Measurements from ENCODE around the gene ABL1.

ABL1 gene

GRCh38 chr9:130917168-130917960 lies 82.3 kb downstream of the ABL1 start:
- no peak for DNase-seq (ENCODE audit: low read depth in 2 of 3, low spot score in 1 of 3)

- DNase-seq (ENCODE audit: low read depth in 2 of 3, low spot score in 1 of 3): no peak
Measured at GRCh38 chr9:130918101-130918825, 83.2 kb downstream of the ABL1 start.

GRCh38 chr9:130918826-130919558 lies 83.9 kb downstream of the ABL1 start:
- no peak for DNase-seq (ENCODE audit: low read depth in 2 of 3, low spot score in 1 of 3)

GRCh38 chr9:130919559-130920145 lies 84.6 kb downstream of the ABL1 start:
- no peak for DNase-seq (ENCODE audit: low read depth in 2 of 3, low spot score in 1 of 3)

GRCh38 chr9:130920233-130920632 lies 85.2 kb downstream of the ABL1 start:
- DNase-seq (ENCODE audit: low read depth in 2 of 3, low spot score in 1 of 3): no peak

- DNase-seq (ENCODE audit: low read depth in 2 of 3, low spot score in 1 of 3): no peak
Measured at GRCh38 chr9:130920762-130921299, 85.8 kb downstream of the ABL1 start.

GRCh38 chr9:130921300-130921988 lies 86.4 kb downstream of the ABL1 start:
- no peak for DNase-seq (ENCODE audit: low read depth in 2 of 3, low spot score in 1 of 3)

- DNase-seq (ENCODE audit: low read depth in 2 of 3, low spot score in 1 of 3): no peak
Measured at GRCh38 chr9:130921989-130922892, 87.2 kb downstream of the ABL1 start.

GRCh38 chr9:130922893-130923610 lies 88.0 kb downstream of the ABL1 start:
- no peak for DNase-seq (ENCODE audit: low read depth in 2 of 3, low spot score in 1 of 3)

GRCh38 chr9:130923611-130924447 lies 88.8 kb downstream of the ABL1 start:
- DNase-seq (ENCODE audit: low read depth in 2 of 3, low spot score in 1 of 3): no peak

- DNase-seq (ENCODE audit: low read depth in 2 of 3, low spot score in 1 of 3): no peak
Measured at GRCh38 chr9:130924448-130924788, 89.4 kb downstream of the ABL1 start.

- no peak for DNase-seq (ENCODE audit: low read depth in 2 of 3, low spot score in 1 of 3)
Measured at GRCh38 chr9:130925050-130925678, 90.1 kb downstream of the ABL1 start.

GRCh38 chr9:130927338-130927737 lies 92.3 kb downstream of the ABL1 start:
- no peak for DNase-seq (ENCODE audit: low read depth in 2 of 3, low spot score in 1 of 3)

- DNase-seq (ENCODE audit: low read depth in 2 of 3, low spot score in 1 of 3): no peak
Measured at GRCh38 chr9:130927995-130928900, 93.2 kb downstream of the ABL1 start.

- no peak for DNase-seq (ENCODE audit: low read depth in 2 of 3, low spot score in 1 of 3)
Measured at GRCh38 chr9:130929571-130930038, 94.6 kb downstream of the ABL1 start.

- DNase-seq (ENCODE audit: low read depth in 2 of 3, low spot score in 1 of 3): no peak
Measured at GRCh38 chr9:130930132-130930803, 95.2 kb downstream of the ABL1 start.
